Mucosa of rectum (tissue), 2 donors: ENCODE results near the gene NT5C3A.

Experiments used
- H3K27ac ChIP-seq, 2 donors: one replicate each; pipeline ENCODE4 v1.7.0; 2013; ENCODE audit warnings: inconsistent platforms in 2 of 2, low read depth in 2 of 2, low read length in 2 of 2
- H3K27me3 ChIP-seq, 2 donors: one replicate each; pipeline ENCODE4 v1.7.0; 2013; ENCODE audit warnings: low read length in 2 of 2; ENCODE audit not compliant: control insufficient read depth in 2 of 2, insufficient read depth in 2 of 2
- H3K36me3 ChIP-seq, 2 donors: one replicate each; pipeline ENCODE4 v1.7.0; 2013; ENCODE audit warnings: low read length in 2 of 2; ENCODE audit not compliant: control insufficient read depth in 2 of 2, insufficient read depth in 2 of 2
- H3K4me1 ChIP-seq, 2 donors: one replicate each; pipeline ENCODE4 v1.7.0; 2013; ENCODE audit warnings: low read length in 2 of 2, mild to moderate bottlenecking in 1 of 2; ENCODE audit not compliant: control insufficient read depth in 2 of 2, insufficient read depth in 2 of 2
- H3K4me3 ChIP-seq, 2 donors: one replicate each; pipeline ENCODE4 v1.7.0; 2013; ENCODE audit warnings: low read length in 2 of 2
- H3K9ac ChIP-seq, 2 donors: one replicate each; pipeline ENCODE4 v1.7.0; 2013; ENCODE audit warnings: low read length in 2 of 2, low read depth in 1 of 2, mild to moderate bottlenecking in 1 of 2
- H3K9me3 ChIP-seq, 2 donors: one replicate each; pipeline ENCODE4 v1.7.0; 2013; ENCODE audit warnings: low read length in 2 of 2; ENCODE audit not compliant: control insufficient read depth in 2 of 2
- donor health status: healthy.
- donor health status: Normal muscosa, but diverticular disease.

NT5C3A gene

GRCh38 chr7:33075818-33076518 is 13.4 kb upstream of the NT5C3A start:
- H3K36me3 ChIP-seq, result no peaks in the 10 kb centered on the region
- no peaks in the 10 kb centered on the region for H3K27me3 ChIP-seq
- no peaks in the 10 kb centered on the region for H3K9me3 ChIP-seq
- no peak overlapping the region for H3K9ac ChIP-seq
- no peaks in the 10 kb centered on the region for H3K4me1 ChIP-seq
- no peak overlapping the region for H3K27ac ChIP-seq
- no peak overlapping the region for H3K4me3 ChIP-seq

GRCh38 chr7:33073243-33073642 is 10.7 kb upstream of the NT5C3A start:
- Histone ChIP-seq H3K9ac (no peak overlapping the region), H3K4me1 (no peaks in the 10 kb centered on the region), H3K27me3 (no peaks in the 10 kb centered on the region), H3K27ac (no peak overlapping the region), H3K4me3 (no peak overlapping the region), H3K9me3 (peaks cover 4 to 5% of the 10 kb centered on the region in 2 donors), H3K36me3 (no peaks in the 10 kb centered on the region)

- Histone ChIP-seq H3K4me1 (no peaks in the 10 kb centered on the region), H3K27ac (no peak overlapping the region), H3K4me3 (no peak overlapping the region), H3K27me3 (no peaks in the 10 kb centered on the region), H3K36me3 (no peaks in the 10 kb centered on the region), H3K9me3 (peaks cover 4 to 5% of the 10 kb centered on the region in 2 donors), H3K9ac (no peak overlapping the region)
These were observed 9.9 kb upstream of the NT5C3A start for GRCh38 chr7:33072471-33072870.

- Histone ChIP-seq H3K36me3 (no peaks in the 10 kb centered on the region), H3K4me3 (no peak overlapping the region), H3K9ac (no peak overlapping the region), H3K9me3 (peaks cover 7 to 8% of the 10 kb centered on the region in 2 donors), H3K27me3 (no peaks in the 10 kb centered on the region), H3K4me1 (no peaks in the 10 kb centered on the region), H3K27ac (no peak overlapping the region)
These were observed 8.3 kb upstream of the NT5C3A start for GRCh38 chr7:33070831-33071230.

GRCh38 chr7:33070277-33070676 is 7.7 kb upstream of the NT5C3A start:
- H3K4me1 ChIP-seq, result no peaks in the 10 kb centered on the region
- no peaks in the 10 kb centered on the region for H3K36me3 ChIP-seq
- H3K27me3 ChIP-seq, result no peaks in the 10 kb centered on the region
- H3K9ac ChIP-seq, result no peak overlapping the region
- H3K27ac ChIP-seq, result no peak overlapping the region
- H3K9me3 ChIP-seq, result peaks cover 8% of the 10 kb centered on the region in 2 donors
- no peak overlapping the region for H3K4me3 ChIP-seq

- Histone ChIP-seq H3K27ac (no peak overlapping the region), H3K27me3 (no peaks in the 10 kb centered on the region), H3K4me1 (peaks cover 0 to 3% of the 10 kb centered on the region in 2 donors), H3K36me3 (no peaks in the 10 kb centered on the region), H3K9me3 (peaks cover 8% of the 10 kb centered on the region in 2 donors), H3K4me3 (no peak overlapping the region), H3K9ac (no peak overlapping the region)
These were observed 5.3 kb upstream of the NT5C3A start for GRCh38 chr7:33067921-33068320.

- Histone ChIP-seq H3K9ac (no peak overlapping the region), H3K27ac (no peak overlapping the region), H3K9me3 (peaks cover 8% of the 10 kb centered on the region in 2 donors), H3K27me3 (no peaks in the 10 kb centered on the region), H3K4me3 (no peak overlapping the region), H3K36me3 (no peaks in the 10 kb centered on the region), H3K4me1 (peaks cover 0 to 3% of the 10 kb centered on the region in 2 donors)
These were observed 4.2 kb upstream of the NT5C3A start for GRCh38 chr7:33066771-33067170.

- no peak overlapping the region for H3K4me3 ChIP-seq
- peaks cover 5 to 8% of the 10 kb centered on the region in 2 donors for H3K4me1 ChIP-seq
- peaks cover 8% of the 10 kb centered on the region in 2 donors for H3K9me3 ChIP-seq
- no peaks in the 10 kb centered on the region for H3K27me3 ChIP-seq
- no peak overlapping the region for H3K27ac ChIP-seq
- H3K9ac ChIP-seq, result no peak overlapping the region
- no peaks in the 10 kb centered on the region for H3K36me3 ChIP-seq
These were observed 3.4 kb upstream of the NT5C3A start for GRCh38 chr7:33065981-33066380.

GRCh38 chr7:33062782-33063443 is 337 bp upstream of the NT5C3A start:
- peak overlapping the region; percentile 97 to 98 for H3K27ac ChIP-seq
- H3K27me3 ChIP-seq, result no peaks in the 10 kb centered on the region
- peak overlapping the region; percentile 84 for H3K9ac ChIP-seq
- peaks cover 11 to 16% of the 10 kb centered on the region in 2 donors for H3K4me1 ChIP-seq
- H3K9me3 ChIP-seq, result peaks cover 3% of the 10 kb centered on the region in 2 donors
- H3K36me3 ChIP-seq, result no peaks in the 10 kb centered on the region
- peak overlapping the region; percentile 91 to 93 for H3K4me3 ChIP-seq

- peaks cover 3% of the 10 kb centered on the region in 2 donors for H3K9me3 ChIP-seq
- H3K36me3 ChIP-seq, result no peaks in the 10 kb centered on the region
- peak overlapping the region; percentile 91 to 93 for H3K4me3 ChIP-seq
- no peak overlapping the region for H3K27ac ChIP-seq
- peak overlapping the region; percentile 84 to 94 for H3K9ac ChIP-seq
- H3K4me1 ChIP-seq, result peaks cover 11 to 16% of the 10 kb centered on the region in 2 donors
- H3K27me3 ChIP-seq, result no peaks in the 10 kb centered on the region
These were observed 1.2 kb downstream of the NT5C3A start for GRCh38 chr7:33061282-33061937.
